ENCODE measurements around the gene KCNK1.
"Not testable (repeated sequence)": the region's sequence is repeated elsewhere in the genome, so short reads cannot be mapped to it uniquely, and the experiment has no call there.

KCNK1 gene

DNA sequence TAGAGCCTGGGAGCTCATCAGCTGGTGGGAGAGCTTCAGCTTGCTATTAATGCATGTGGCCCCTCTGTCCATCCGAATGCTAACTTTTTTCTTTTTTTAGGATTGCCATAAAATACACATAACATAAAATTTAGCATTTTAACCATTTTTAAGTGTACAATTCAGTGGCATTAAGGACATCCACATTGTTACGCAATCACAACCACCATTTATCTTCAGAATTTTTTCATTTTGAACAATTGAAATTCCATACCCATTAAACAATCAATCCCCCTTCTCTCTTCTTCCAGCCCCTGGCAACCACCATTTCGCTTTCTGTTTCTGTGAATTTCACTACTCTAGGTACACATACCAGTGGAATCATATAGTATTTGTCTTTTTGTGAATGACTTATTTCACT, 4.9 kb upstream of the KCNK1 start:
- DNase-seq: no peak

DNA sequence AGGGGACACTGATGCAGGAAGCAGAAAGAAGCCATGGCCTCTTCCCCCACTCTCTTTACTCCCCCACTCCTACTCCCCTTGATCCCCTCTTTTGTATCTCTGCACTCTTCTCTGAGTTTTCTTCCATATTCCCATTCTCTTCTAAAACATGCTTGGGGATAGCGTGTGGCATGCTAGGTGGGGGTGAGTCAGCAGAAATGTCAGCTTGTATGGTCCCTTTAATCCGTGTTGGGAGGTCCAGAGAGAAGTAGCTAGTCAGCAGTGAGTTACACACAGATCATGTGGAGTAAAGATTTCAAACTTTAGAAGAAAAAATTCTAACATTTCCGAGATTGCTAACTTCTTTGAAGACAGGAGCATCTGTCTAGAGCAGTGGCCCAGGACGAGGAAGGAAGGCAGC, 4.0 kb upstream of the KCNK1 start:
- no peak for DNase-seq

DNA sequence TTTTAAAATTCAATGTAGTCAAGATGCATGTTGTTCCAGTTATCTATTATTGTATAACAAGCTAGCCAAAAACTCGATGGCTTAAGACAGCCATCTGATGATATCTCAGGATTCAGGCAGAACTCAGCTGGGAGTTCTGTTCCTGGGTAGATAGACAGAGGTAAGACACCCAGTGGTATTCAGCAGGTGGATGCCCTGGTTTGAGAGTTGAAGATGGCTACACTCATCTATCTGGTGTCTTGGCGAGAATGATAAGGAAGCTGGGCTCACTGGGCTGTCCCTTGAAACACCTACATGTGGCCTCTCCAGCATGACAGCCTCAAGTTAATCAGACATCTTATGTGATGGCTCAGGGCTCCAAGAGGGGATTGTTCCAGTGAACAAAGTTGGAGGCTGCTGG, 3.3 kb upstream of the KCNK1 start:
- DNase-seq: no peak

DNA sequence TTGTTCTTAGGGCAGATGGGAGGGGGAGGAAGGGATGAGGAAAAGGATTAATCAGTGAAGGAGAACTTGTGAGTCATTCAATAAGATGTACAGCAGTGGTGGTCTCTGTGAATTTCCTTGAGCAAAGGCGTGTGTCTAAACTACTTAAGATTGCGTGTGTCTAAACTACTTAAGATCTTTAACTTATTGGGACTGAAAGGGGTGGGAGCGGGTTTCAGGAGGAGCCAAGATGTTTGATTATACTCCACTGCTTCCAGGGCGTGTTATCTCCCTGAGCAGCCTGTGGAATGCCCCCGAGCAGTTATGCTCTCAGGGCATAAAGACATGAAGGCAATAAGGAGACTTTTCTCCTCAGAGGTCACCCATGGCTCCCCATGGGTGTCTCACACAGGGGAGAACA, 2.5 kb upstream of the KCNK1 start:
- not testable (repeated sequence) for DNase-seq

DNA sequence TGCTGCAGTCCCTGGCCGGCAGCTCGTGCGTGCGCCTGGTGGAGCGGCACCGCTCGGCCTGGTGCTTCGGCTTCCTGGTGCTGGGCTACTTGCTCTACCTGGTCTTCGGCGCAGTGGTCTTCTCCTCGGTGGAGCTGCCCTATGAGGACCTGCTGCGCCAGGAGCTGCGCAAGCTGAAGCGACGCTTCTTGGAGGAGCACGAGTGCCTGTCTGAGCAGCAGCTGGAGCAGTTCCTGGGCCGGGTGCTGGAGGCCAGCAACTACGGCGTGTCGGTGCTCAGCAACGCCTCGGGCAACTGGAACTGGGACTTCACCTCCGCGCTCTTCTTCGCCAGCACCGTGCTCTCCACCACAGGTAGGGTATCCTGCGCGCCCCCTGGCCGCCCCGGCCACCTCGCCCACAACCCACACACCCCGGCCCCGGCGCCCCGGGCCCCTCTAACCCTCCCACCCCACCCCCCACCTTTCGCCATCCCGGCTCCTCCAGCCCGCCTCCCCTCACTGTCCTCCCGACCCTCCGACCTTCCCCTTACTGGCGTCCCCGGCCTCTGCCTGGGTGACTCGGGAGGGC, 352 bp downstream of the KCNK1 start:
- DNase-seq: no peak

DNA sequence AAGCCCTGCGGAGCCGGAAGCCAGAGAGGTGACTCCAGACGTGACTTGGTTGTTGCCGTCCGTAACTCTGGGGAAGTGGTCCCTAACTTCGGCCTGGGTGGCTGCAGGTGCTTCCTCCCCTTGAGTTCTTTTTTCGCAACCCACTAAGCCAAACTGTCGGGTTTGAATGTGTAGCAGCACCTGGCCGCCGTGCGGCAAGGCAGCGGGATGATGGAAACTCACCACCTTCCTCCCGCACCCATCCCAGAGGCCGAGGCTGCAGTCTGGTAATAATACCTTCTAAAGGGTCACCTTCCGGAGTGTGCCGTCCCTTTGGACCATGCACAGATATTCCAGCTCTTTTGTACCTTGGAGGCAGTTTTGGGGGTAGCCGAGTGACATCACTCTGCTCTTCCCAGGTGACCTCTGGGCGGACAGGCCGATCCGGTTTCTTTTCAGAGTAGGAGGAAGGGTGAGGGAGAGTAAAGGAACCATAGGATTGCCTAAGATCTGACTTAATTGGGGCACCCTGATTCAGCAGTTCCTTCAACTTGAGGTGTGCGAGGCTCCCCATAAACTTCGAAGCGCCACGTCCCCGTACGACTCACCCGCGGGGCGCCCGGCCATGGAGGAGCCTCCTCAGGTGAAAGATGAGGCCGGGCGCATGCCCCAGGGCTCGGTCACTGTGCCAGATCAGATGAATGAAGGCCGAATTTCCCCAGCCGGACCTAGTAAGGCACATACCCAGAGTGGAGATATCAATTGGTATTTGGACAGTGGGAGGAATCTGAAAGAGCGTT, 1.0 kb downstream of the KCNK1 start:
- DNase-seq: no peak

DNA sequence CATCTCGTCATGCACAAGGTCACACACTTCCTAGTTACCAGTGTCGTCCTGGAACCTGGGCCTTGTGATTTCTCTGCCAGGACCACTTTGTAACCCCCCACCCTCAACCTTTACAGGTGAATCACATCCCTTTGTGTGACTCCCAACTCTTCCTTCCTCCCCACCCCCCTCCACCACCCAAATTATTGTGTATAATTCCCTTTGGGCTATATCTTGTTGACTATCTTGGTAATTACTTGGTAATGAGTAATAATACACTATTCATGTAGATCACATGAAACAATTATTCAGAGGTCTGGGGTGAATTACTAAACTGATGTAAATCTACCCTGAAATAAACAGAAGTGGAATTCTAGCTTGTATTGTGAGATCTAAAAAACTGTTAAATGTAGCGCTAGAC, 1.7 kb downstream of the KCNK1 start:
- DNase-seq: no peak

DNA sequence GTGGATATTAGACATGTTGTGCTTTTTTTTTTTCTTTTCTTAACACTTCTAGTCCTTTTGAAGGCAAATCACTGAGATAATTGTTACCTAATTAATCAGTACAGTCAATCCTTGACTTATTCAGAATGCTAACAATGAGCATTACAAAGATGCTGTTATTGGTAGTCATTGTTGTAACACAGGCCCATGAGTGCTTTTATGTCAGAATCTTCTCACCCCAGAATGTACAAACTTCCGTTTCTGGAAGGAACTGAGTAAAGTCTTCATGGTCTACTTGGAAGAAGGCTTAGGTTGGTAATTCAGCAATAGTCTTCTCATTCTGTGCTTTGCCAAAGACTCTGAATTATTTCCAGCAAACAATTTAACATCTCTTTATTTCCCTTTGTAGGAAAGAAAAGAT, 3.1 kb downstream of the KCNK1 start:
- no peak for DNase-seq

DNA sequence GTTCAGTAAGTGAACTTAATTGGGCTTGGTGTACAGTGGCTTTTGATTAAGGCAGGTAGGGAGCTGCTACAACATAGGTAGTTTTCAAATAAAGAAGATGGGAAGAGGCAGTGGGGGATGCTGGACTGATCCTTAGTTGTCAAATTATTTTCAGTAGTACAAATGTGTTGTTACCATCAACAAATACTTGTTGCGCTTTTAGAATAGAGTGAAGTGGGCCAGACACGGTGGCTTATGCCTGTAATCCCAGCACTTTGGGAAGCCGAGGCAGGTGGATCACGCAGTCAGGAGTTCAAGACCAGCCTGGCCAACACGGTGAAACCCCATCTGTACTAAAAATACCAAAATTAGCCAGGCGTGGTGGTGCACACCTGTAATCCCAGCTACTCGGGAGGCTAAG, 5.5 kb downstream of the KCNK1 start:
- not testable (repeated sequence) for DNase-seq

DNA sequence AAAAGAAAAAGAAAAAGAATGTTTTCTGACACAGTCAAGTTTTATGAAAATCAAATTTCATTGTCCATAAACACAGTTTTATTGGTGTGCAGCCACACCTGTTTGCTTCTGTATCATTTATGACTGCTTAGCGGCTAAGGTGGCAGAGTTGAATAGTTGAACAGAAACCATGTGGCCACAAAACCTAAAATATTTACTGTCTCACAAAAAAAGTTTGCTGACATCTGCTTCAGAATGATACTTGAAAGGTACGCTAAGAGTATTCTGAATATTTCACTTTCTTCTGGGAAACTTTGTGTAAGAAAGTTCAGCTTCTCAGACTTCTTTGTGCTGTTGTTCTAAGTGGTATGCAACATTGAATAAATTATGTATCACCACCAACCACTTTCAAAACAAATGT, 6.2 kb downstream of the KCNK1 start:
- DNase-seq: no peak

DNA sequence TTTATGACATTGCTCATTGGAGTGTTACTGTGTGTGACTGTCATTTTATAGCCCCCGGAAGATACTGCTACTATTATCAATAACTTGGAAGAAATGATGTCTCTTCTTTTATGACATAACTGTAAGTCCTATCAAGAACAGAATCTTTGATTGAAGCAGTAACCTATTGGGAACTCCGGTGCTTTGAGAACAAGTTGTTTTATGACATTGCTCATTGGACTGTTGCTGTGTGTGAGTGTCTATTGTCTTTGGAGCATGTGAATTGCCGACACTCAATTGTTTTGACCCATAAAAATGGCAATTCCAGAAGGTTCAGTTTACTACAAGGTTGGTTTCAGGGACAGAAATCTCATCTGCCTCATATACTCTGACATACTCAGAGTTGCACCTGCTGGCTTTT, 8.0 kb downstream of the KCNK1 start:
- no peak for DNase-seq

DNA sequence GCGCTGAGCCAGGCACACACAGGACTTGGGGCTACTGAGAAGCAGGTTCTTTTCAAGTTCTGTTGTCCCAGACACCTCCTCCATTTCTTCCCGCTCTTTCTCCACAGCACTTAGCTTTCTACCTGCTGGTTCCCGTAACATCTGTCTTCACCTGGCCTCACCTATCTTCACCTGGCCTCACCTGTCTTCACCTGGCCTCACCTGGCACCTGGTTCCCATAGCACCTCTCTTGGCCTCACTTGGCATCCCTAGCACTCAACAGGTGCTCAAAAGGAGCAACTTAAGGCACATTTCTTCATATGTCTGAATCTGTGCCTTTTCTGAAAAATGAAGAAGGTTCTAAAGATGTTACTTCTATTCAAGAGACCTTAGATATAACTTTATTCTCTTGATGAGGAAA, 10.4 kb downstream of the KCNK1 start:
- no peak for DNase-seq

DNA sequence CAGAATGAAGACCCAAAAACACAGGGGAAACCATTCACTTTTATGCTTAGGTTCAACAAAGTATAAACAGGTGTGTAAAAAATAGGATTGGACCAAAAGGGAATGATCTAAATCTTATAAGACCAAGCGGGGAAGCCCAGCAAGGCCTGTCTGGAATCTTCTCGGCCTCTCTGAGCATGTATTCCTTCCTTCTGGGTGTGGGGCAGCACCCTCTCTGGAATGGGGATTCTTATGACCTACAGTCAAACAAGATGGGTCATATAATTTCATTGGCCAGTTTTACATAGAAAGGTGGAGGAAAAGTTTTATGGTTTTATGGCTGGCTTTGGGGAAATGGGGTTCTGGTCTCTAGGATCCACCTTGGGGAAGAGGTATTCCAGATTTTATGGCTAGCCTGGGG, 11.2 kb downstream of the KCNK1 start:
- DNase-seq: no peak

DNA sequence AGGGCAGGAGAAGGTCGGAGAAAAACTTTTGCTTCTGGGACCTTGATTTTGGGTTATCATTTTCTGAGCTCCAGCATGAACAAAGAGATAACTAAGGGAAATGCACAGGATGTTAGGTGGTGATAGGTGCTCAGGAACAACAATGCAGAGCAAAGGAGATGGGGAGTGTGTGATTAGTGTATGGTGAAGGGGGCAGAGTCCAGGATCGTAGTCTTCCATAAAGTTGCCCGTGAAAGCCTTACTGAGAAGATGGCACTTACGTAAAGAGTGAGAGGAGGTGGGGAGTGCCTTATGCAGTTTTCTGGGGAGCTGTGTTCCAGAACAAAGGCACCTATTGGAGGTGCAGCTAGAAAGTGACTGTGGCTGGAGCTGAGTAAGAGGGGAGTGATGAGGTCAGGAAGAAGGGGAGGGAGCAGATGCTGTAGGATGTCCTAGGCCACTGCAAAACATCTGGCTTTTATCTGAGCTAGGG, 11.6 kb downstream of the KCNK1 start:
- no peak for DNase-seq

DNA sequence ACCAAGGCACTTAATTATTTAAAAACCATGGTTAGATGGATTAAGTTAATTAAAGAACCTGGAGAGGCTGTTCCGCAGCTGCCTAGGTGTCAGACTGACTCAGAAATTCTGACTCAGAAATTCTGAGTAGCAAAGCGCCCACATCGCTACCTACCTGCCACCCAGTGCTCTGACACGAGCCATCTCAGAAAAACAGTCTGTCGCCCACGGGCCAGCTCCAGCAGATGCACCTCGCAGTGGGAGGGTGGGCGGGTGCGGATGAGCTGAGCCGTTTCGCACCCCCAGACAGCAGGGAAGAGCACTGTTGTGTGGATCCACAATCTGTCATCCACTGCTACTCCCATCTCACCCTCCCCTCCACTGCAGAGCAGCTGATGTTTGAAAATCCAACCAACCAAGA, 13.5 kb downstream of the KCNK1 start:
- DNase-seq: no peak

DNA sequence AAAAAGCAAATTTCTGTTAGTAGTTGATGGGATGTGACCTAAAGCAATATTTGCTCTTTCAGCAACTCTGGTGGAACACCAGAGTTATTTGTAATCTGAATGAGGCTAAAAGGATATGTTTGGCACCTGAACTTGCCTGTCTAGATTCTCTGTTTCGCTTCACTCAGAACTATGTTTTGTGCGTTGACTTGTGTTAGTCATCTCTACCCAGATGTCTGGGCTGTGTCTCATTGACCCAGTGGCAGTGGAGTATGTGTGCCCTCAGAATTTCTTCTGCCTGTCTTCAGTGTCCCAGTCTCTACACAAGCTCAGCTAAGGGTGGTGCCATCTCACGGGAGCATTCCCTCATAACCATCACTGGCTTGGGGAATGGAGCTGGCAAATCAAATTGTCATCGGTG, 13.9 kb downstream of the KCNK1 start:
- DNase-seq: no peak

DNA sequence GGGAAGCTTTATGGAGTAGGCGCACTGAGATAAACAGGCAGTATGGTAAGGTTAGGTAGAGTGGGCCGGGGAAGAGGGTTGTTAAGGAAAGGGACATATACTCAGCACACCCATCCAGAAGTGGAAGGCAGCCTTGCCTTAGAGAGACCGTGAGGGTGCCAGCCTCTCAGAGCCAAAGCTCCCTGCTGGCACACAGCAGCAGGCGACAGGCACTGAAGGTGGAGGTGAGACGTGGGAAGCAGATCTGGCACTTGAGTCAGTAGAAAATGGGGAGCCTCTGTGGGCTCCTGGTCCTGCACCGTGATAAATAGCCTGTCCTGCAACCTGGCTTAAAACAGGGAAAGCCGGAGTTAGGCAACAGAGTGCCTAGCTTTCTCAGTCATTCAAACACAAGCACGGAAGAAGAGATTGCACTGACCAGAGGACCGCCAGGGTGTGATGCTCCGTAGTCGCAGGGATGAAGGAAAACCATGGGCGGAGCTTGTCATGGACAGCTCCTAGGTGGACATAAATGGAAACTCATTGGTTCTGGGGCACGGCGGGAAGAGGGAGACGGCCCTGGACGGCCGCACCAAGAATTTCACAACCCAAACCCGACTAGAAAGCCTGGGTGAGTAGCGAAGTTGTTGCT, 15.5 kb downstream of the KCNK1 start:
- no peak for DNase-seq

DNA sequence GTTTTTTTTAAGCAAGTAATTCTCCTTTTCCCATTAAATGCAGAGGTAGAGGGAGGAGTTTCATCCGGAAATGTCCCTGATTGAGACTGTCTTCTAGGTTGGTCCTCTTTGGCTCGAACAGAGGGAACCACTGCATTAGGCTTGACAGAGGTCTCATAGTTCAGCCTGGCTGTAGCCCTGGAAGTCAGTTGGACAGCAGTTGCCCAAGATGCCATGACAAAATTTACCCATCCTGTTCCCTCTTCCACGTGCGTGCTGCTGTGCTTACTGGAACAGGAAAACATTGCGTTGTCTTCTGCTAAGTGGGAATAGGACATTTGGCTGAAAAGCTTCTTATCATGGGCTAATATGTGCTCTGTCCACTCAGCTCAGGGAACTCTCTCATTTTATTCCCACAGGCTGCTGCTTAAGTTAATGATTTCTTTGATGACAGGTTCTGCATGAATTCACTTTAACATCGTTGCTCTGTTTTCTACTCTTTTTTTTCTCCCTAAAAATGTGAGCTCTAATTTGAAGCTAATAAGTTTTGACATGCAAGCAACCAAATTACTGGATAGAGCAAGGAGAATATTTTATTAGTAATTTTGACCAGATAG, 18.0 kb downstream of the KCNK1 start:
- no peak for DNase-seq

DNA sequence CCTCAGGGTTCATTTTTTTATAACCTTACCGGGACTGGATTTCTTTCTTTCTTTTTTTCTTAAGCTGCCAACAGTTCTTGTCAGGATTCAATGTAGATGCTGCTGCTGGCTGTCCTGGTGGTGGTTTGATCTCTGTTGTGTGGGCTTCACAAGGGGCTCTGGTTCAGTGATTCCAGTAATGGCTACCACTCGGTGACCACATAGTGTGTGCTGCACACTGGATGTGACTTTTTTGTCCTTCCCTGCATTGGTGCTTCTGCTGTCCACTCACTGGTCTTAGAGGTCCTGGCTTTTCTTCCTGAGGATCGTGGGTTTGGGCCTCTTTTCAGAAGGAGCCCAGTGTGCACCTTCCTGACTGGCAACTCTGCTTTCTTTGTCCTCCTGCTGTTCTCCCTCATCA, 18.5 kb downstream of the KCNK1 start:
- DNase-seq: no peak

DNA sequence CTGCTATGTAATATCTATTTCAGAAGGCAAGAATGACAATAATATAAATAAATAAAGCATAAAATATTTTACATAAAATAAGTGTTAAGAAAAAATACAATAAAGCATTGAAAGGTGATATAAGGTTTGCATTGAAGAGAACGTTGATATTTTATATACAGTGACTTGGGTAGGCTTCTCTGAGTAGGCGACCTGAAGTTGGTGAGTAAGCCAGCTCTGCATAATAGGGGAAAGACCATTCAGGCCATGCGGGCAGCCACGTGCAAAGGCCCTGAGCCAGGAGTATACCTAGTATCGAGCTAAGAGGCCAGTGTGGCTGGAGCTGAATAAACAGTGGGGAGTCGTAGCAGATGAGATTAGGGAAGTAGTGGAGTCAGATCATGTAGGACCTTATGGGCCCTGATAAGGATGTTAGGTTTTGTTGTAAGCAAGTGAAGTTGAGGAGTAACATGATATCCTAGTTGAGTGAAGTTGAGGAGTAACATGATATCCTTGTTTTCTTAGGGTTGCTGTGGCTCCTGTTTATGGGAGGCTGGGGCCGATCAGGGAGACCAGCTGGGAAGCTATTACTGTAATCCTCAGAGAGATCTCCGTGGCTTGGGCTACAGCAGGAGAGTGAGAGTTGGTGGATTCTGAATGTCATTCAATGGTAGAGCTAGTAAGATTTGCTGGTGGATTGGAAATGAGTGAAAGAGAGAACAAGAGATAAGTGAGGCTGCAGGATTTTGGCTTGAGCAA, 22.0 kb downstream of the KCNK1 start:
- DNase-seq: peak; percentile 45

DNA sequence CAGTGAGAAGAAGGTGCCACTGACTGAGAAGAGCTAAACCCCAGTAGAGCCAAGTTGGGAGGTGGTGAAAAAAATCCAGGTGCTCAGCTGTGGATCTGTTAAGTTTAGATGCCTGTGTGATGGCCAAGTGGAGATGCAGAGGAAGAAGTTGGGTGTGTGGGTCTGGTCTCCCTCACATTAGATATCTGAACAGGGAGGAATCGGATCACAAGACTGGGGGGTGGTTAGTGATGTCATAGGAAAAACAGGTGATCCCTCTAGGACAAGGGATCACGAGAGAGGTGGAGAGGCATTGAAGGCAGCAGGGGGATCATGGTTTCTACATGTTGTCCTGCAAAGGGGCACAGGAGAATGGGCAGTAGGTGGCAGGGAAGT, 22.6 kb downstream of the KCNK1 start:
- no peak for DNase-seq

DNA sequence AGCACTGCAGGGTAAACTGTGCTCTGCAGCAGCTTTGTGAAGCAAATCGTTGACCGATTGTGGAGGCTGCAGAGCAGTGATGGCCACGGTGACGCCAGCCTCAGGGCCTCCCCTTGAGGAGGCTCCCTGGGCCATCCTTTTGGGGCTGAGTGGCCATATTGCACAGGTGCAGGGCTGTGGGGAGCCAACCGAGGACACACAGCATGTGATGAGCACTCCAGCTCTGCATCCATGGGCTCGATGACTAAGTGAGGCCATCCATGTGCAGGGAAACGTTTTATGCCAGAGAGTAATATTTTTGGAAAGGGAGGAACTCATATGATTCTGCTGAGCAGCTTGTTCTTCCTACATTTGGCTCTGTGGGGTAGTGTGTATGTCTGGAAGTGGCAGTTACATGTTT, 24.6 kb downstream of the KCNK1 start:
- DNase-seq: no peak

DNA sequence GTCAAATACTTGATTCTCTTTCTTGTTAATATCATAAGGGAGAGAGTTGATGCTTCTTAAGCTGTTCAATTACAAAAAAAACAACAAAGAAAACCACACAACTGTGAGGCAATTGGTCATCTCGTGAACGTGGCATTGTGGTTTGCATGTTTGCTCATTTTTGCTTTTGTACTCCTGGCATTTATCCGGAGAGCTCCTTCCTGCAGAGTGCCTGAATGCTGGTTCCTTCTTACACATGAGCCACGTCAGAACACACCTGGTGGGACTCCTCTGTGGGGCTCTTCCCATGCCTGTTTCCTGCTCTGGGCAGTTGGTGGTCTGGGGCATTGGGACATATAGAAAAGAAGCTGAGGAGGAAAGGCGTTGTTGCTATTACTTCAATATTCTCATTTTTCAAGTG, 25.7 kb downstream of the KCNK1 start:
- no peak for DNase-seq
